ENCODE measurements around the gene ELL3.
A peak's percentile ranks its signal among the peaks of the same experiment; 100 is the strongest.
"Not testable (repeated sequence)": the region's sequence is repeated elsewhere in the genome, so short reads cannot be mapped to it uniquely, and the experiment has no call there.

The ELL3 gene

GRCh38 chr15:43769584-43770228 lies 7.1 kb downstream of the ELL3 start:
- no peak for DNase-seq (ENCODE audit: low spot score)
- H3K4me3 ChIP-seq = no peak overlapping the region
- TF ChIP-seq, protein P1, sequence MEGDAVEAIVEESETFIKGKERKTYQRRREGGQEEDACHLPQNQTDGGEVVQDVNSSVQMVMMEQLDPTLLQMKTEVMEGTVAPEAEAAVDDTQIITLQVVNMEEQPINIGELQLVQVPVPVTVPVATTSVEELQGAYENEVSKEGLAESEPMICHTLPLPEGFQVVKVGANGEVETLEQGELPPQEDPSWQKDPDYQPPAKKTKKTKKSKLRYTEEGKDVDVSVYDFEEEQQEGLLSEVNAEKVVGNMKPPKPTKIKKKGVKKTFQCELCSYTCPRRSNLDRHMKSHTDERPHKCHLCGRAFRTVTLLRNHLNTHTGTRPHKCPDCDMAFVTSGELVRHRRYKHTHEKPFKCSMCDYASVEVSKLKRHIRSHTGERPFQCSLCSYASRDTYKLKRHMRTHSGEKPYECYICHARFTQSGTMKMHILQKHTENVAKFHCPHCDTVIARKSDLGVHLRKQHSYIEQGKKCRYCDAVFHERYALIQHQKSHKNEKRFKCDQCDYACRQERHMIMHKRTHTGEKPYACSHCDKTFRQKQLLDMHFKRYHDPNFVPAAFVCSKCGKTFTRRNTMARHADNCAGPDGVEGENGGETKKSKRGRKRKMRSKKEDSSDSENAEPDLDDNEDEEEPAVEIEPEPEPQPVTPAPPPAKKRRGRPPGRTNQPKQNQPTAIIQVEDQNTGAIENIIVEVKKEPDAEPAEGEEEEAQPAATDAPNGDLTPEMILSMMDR (IDR thresholded peaks at IDR 0.05) = peak; percentile 65
- H3K27ac ChIP-seq = no peak overlapping the region

GRCh38 chr15:43763819-43764446 lies 12.8 kb downstream of the ELL3 start:
- H3K4me3 ChIP-seq = no peak overlapping the region
- no peak overlapping the region for H3K27ac ChIP-seq
- no peak for DNase-seq (ENCODE audit: low spot score)
- TF ChIP-seq, protein P1 (IDR thresholded peaks at IDR 0.05) = no peak

DNA sequence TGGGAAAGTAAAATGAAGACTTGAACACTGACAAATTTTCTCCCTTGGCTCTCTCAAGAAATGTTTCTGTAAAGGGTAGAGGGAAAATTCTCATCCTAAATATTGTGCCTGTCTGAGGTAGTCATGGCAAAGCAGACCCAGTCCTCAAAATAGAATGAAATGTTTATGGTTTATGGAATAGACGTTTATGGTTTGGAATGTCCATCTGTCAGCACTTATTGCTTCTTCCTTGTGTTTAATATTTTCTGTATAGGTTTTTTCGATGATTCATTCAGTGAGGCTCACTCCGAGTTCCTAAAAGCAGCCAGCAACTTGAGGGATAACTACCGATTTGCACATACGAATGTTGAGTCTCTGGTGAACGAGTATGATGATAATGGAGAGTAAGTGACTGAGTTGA lies 13.9 kb downstream of the ELL3 start:
- TF ChIP-seq, protein P1 (IDR thresholded peaks at IDR 0.05) = no peak
- no peak overlapping the region for H3K27ac ChIP-seq
- no peak for DNase-seq (ENCODE audit: low spot score)
- H3K4me3 ChIP-seq = no peak overlapping the region

DNA sequence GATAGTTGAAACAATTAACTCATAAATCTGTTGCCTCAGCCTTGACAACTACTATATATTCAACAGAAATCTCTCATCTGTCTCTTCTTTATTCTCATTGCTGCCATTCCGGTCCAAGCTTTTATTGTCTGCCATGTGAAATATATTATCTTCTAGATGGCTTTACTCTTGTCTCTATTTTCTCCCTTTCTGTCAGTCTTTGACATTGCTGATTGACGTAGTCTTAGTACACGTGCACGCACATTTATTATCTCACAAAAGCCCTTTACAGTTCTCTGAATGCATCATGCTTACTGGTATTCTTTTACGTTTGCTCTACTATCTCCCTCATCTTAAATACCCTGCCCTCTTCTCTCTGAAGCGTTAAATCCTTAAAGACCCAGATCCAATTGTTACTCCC lies 24.9 kb downstream of the ELL3 start:
- no peak overlapping the region for H3K27ac ChIP-seq
- TF ChIP-seq, protein P1 (IDR thresholded peaks at IDR 0.05) = no peak
- H3K4me3 ChIP-seq = no peak overlapping the region
- no peak for DNase-seq (ENCODE audit: low spot score)

DNA sequence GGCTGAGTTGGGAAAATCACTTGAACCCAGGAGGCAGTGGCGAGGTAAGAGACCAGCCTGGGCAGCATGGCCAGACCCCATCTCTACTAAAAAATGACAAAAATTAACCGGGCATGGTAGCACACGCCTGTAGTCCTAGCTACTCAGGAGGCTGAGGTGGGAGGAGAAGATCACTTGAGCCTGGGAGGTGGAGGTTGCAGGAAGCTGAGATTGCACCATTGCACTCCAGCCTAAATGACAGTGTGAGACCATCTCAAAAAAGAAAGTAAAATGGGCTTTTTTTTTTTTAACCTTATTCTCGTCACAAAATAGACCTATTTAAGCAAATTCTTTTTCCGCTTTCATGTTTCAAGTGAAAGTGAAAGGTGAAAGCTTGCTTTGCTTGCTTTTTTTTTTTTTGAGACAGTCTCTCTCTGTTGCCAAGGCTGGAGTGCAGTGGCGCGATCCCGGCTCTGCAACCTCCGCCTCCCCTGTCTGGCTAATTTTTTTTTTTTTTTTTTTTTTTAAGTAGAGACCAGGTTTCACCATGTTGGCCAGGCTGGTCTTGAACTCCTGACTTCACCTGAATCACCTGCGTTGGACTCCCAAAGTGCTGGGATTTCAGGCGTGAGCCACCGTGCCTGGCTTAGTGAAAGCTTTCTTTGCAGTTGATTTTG lies 26.9 kb downstream of the ELL3 start:
- no peak for DNase-seq (ENCODE audit: low spot score)
- no peak overlapping the region for H3K4me3 ChIP-seq
- H3K27ac ChIP-seq = no peak overlapping the region

DNA sequence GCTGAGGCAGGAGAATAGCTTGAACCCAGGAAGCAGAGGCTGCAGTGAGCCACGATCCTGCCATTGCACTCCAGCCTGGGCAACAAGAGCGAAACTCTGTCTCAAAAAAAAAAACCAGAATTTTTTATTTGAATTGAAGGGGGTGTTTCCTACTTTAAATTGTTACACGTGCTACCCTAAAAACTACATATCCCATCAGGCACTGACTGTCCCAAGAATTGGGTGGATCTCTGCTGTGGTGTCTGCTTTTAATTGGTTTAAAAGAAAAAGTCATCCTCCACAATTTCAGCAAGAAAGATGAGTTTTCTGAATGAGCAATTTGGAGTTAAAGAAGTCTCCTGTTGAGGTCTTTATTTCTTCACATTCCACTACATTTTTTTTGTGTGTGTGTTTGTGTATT lies 28.4 kb downstream of the ELL3 start:
- no peak for DNase-seq (ENCODE audit: low spot score)
- TF ChIP-seq, protein P1 (IDR thresholded peaks at IDR 0.05) = no peak
- Histone ChIP-seq H3K4me3 (peak overlapping the region; percentile 94), H3K27ac (no peak overlapping the region)

More for the DNA sequence above, 26.9 kb downstream of the ELL3 start:
- TF ChIP-seq, protein P1 (IDR thresholded peaks at IDR 0.05) = no peak

DNA sequence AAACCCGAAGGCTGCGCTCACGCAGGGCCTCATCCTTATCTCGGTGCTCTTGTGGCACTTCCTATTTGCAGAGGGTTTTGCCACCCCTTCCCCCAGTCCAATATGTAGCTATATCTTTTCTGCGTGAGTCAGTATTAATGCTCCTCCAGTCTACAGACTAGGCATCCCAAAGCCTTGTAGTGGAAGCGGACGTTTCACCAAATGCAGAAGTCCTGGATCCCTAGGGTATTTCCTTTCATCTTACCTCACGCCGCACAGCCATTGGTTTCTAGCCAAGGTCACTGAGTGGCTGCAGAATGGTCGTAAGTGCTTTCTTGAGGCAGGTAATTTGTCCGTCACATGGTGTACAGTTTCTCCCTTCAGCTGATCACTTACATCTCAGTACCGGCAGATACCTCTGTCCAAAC lies 29.9 kb downstream of the ELL3 start:
- not testable (repeated sequence) for DNase-seq (ENCODE audit: low spot score)
- Histone ChIP-seq H3K4me3 (peak overlapping the region; percentile 94), H3K27ac (peak overlapping the region; percentile 93 to 95)

DNA sequence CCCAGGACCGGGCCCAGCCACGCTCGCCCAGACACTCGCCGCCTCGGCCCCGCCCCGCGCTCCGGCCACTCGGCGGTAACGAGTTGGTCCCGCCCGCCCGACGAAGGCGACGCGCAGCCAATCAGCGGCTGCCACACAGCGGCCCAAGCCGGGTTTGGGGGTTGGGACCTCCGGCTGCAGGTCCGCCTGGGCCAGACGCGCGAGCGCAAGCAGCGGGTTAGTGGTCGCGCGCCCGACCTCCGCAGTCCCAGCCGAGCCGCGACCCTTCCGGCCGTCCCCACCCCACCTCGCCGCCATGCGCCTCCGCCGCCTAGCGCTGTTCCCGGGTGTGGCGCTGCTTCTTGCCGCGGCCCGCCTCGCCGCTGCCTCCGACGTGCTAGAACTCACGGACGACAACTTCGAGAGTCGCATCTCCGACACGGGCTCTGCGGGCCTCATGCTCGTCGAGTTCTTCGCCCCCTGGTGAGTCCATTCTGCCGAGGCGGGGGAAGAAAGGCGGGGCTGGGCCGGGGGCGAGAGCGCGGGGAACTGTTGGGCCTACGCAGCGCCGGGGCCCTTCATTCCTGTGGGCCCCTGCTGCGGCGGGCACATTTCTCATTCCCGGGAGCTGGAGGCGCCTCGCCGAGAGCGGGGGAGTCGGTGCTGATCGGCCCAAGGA lies 30.4 kb downstream of the ELL3 start, which contains the start of gene PDIA3:
Gene PDIA3 (plus strand): TSS at position 194 of the 658 bp plus-strand sequence. CDS start 102 bp downstream, at position 296.
- Histone ChIP-seq H3K27ac (peak within 1 kb of the TSS; percentile 93 to 95), H3K4me3 (peak within 1 kb of the TSS; percentile 94)
- peak; percentile 96 for DNase-seq (ENCODE audit: low spot score)
